ENCODE measurements around the gene IL1RL2.

GRCh38 chr2:102251042-102251848, 64.4 kb downstream of the IL1RL2 start:
- TF ChIP-seq, protein P1, sequence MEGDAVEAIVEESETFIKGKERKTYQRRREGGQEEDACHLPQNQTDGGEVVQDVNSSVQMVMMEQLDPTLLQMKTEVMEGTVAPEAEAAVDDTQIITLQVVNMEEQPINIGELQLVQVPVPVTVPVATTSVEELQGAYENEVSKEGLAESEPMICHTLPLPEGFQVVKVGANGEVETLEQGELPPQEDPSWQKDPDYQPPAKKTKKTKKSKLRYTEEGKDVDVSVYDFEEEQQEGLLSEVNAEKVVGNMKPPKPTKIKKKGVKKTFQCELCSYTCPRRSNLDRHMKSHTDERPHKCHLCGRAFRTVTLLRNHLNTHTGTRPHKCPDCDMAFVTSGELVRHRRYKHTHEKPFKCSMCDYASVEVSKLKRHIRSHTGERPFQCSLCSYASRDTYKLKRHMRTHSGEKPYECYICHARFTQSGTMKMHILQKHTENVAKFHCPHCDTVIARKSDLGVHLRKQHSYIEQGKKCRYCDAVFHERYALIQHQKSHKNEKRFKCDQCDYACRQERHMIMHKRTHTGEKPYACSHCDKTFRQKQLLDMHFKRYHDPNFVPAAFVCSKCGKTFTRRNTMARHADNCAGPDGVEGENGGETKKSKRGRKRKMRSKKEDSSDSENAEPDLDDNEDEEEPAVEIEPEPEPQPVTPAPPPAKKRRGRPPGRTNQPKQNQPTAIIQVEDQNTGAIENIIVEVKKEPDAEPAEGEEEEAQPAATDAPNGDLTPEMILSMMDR (conservative IDR thresholded peaks at IDR 0.05; ENCODE audit: low read depth, low read length) = no peak
- TF ChIP-seq RFX5 (IDR thresholded peaks at IDR 0.05; ENCODE audit: low read depth, low read length) (no peak), BHLHE40 (IDR thresholded peaks at IDR 0.05; ENCODE audit: low read depth, low read length) (no peak), MAFK (IDR thresholded peaks at IDR 0.05; ENCODE audit: low read depth, low read length) (no peak), POLR2A (IDR thresholded peaks at IDR 0.05; ENCODE audit: low read depth, low read length) (no peak), NFE2L2 (IDR thresholded peaks at IDR 0.05; ENCODE audit: low read depth, low read length) (no peak), RAD21 (IDR thresholded peaks at IDR 0.05; ENCODE audit: low read length) (no peak)

Data from IMR-90 (cell line).